ENCODE data around the gene UTP20.

UTP20 gene

DNA sequence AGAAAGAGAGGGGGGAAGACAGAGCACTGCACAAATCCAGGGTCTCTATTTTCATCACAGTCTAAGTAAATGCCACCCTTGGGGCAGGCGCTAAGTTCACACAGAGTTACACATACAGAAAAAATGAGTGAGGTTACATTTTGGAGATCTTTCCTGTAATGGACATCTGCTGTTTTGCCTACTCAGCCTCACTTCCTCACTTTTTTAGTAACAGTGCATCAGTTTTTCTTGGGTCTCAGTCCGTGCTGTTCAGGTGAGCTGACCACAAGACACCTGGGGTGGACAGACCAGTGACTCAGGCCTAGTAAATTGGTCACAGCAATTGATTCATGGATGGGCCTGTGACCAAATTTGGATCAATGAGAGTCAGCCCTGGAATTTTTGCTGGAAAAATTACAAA, 36.3 kb upstream of the UTP20 start:
- DNase-seq (ENCODE audit: low spot score): no peak
- TF ChIP-seq, protein P1, sequence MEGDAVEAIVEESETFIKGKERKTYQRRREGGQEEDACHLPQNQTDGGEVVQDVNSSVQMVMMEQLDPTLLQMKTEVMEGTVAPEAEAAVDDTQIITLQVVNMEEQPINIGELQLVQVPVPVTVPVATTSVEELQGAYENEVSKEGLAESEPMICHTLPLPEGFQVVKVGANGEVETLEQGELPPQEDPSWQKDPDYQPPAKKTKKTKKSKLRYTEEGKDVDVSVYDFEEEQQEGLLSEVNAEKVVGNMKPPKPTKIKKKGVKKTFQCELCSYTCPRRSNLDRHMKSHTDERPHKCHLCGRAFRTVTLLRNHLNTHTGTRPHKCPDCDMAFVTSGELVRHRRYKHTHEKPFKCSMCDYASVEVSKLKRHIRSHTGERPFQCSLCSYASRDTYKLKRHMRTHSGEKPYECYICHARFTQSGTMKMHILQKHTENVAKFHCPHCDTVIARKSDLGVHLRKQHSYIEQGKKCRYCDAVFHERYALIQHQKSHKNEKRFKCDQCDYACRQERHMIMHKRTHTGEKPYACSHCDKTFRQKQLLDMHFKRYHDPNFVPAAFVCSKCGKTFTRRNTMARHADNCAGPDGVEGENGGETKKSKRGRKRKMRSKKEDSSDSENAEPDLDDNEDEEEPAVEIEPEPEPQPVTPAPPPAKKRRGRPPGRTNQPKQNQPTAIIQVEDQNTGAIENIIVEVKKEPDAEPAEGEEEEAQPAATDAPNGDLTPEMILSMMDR (IDR thresholded peaks at IDR 0.05; ENCODE audit: extremely low read depth, missing control alignments): no peak

DNA sequence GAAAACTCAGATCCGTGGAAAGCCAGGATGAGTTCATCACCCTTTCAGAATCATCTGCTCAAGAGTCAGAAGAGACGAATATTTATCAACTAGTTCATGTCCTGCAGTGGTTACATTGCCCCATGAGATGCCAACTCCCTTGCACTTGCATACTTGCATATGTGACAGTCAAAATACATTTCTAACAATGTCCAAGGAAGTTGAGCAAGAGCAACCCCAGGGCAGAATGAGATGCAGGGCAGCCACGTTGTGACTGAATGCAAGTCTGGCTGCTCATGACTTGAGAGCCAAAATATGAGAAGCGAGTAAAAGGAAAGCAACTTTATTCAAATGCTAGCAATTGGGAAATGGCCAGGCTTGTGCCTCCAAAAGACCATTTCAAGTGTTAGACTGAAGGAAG, 23.6 kb upstream of the UTP20 start:
- DNase-seq (ENCODE audit: low spot score): no peak
- TF ChIP-seq, protein P1 (IDR thresholded peaks at IDR 0.05; ENCODE audit: extremely low read depth, missing control alignments): no peak

DNA sequence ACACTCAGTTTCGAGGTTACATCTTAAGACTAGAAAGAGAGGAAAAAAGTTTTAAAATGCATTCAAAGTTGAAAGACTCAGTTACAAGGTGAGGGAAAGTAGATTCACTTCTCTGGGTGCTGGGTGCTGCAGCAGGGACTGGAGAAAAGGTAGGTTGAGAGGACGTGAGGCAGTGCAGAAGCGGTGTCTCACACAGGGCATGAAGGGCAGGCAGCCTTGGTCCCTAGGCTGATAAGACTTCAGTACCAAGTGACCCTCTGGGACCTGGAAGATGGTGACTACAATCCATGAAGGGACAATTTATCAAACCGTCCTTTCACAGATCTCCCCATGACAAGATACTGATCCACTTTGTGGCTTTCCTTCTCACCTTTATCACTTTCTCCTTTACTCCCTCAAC, 22.5 kb upstream of the UTP20 start:
- TF ChIP-seq, protein P1 (IDR thresholded peaks at IDR 0.05; ENCODE audit: extremely low read depth, missing control alignments): no peak
- DNase-seq (ENCODE audit: low spot score): no peak

DNA sequence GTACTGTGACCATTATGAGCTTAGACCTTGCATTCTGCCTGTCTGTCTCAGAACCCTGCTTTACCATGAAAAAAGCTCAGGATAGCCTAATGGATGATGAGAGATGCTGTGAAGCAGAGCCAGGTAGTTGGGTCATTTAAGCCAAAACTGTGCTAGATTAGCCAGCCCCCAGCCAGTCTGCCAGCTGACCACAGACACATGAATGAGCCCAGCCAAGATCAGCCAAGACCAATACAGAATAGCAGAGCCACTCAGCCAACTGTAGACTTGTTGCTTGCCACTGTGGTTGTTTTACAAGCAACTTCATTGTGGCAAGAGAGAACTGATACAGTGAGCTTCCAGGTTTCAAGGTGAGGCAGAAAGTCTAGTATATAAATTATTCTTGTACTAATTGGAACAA, 12.8 kb upstream of the UTP20 start:
- TF ChIP-seq, protein P1 (IDR thresholded peaks at IDR 0.05; ENCODE audit: extremely low read depth, missing control alignments): no peak

DNA sequence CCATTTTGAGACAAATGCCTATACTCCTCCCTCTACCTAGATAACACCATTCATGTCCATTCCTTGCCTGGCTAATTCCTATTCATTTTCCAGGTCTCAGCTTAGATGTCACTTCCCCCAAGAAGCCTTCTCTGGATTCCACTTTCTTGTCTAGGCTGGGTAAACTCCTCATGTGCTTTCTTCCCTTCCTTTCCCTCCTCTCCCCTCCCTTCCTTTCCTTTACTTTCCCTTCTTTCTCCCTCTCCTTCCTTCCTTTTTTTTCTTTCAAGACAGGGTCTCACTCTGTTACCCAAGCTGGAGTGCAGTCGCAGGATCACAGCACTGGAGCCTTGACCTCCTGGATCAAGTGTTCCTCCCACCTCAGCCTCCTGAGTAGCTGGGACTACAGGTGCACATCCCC, 3.5 kb upstream of the UTP20 start:
- DNase-seq (ENCODE audit: low spot score): no peak
- TF ChIP-seq, protein P1 (IDR thresholded peaks at IDR 0.05; ENCODE audit: extremely low read depth, missing control alignments): no peak

More for the DNA sequence above, 12.8 kb upstream of the UTP20 start:
- no peak for DNase-seq (ENCODE audit: low spot score)

DNA sequence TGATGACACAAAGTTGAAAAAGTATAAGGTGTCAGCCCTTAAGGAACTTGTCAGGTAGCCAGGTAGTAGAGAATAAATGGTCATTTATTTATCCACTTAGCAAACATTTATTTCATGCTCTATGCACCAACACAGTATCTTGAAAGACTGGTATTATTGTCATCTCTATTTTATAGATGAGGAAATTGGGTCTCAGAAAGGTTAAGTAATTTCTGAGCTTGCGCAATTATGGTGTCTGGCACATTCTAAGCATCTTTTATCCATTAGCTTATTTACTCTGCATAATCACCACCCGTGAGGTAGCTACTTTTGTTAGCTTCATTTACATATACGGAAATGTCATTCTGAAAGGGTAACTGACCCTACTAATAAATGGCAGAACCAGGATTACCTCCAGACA, 2.5 kb upstream of the UTP20 start:
- no peak for DNase-seq (ENCODE audit: low spot score)
- TF ChIP-seq, protein P1 (IDR thresholded peaks at IDR 0.05; ENCODE audit: extremely low read depth, missing control alignments): no peak

DNA sequence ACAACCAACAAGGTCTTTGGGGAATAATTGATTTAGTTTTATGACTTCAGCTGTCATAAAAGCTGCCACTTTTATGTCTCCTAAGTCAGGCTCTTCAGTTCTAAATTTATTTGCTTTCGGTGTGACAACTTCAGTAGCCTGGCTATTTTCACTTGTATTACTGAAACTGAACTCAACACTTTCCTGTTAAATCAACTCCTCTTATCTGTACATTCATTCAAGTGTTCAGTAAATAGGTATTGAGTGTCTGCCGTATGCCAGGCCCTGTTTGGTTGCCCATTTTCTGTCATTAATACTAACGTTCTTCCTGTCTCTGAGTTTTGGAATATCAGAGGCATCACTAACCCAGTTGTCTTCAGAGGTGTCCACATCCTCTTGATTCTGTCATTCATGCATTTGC, 7.5 kb downstream of the UTP20 start:
- no peak for DNase-seq (ENCODE audit: low spot score)
- TF ChIP-seq, protein P1 (IDR thresholded peaks at IDR 0.05; ENCODE audit: extremely low read depth, missing control alignments): no peak

All from GM20000 (cell line).